ENCODE results near the gene RARA. TPM values are rescaled to one million over a fixed set of nuclear protein-coding genes. Genes with fewer than 3 reads are reported as not detected.
"Not testable (repeated sequence)": the region's sequence is repeated elsewhere in the genome, so short reads cannot be mapped to it uniquely, and the experiment has no call there.

RARA gene
- polyA plus RNA-seq, 1 experiment, result 4.9 TPM

- CTCF ChIA-PET, result interaction anchor here (0.7 to 1.1 kb wide), 4 partner anchors 10 to 101 kb away, joined by 3 to 5 read pairs (median 4); partner anchors contain the start of gene GJD3
- Histone ChIP-seq H3K27ac (ENCODE audit: low read depth, low read length) (no peak overlapping the region), H3K4me3 (ENCODE audit: low read depth, low read length) (no peak overlapping the region), H3K27me3 (ENCODE audit: control insufficient read depth, insufficient read depth, low read length) (no peaks in the 10 kb centered on the region), H3K9me3 (ENCODE audit: control insufficient read depth, insufficient read depth, low read length) (peaks cover 11% of the 10 kb centered on the region)
- POLR2A ChIA-PET, result no interaction called here
- no peak for DNase-seq (ENCODE audit: low read depth, low spot score)
- TF ChIP-seq CTCF (IDR thresholded peaks at IDR 0.05; ENCODE audit: low read depth, low read length), result no peak
Measured at GRCh38 chr17:40374821-40375498, 66.0 kb downstream of the RARA start.

- H3K27me3 ChIP-seq (ENCODE audit: control insufficient read depth, insufficient read depth, low read length); H3K4me3 ChIP-seq (ENCODE audit: low read depth, low read length); H3K27ac ChIP-seq (ENCODE audit: low read depth, low read length); POLR2A ChIA-PET; DNase-seq (ENCODE audit: low read depth, low spot score): not testable (repeated sequence)
- peaks cover 11% of the 10 kb centered on the region for H3K9me3 ChIP-seq (ENCODE audit: control insufficient read depth, insufficient read depth, low read length)
- CTCF ChIA-PET, result interaction anchor here (0.7 to 1.1 kb wide), 2 partner anchors 11 to 23 kb away, joined by 4 to 5 read pairs; partner anchors contain the start of gene GJD3
Measured at GRCh38 chr17:40375786-40376185, 66.8 kb downstream of the RARA start.

- CTCF ChIA-PET; H3K27me3 ChIP-seq (ENCODE audit: control insufficient read depth, insufficient read depth, low read length); H3K4me3 ChIP-seq (ENCODE audit: low read depth, low read length); H3K9me3 ChIP-seq (ENCODE audit: control insufficient read depth, insufficient read depth, low read length); DNase-seq (ENCODE audit: low read depth, low spot score); POLR2A ChIA-PET; H3K27ac ChIP-seq (ENCODE audit: low read depth, low read length): not testable (repeated sequence)
Measured at GRCh38 chr17:40376541-40376940, 67.6 kb downstream of the RARA start.

GRCh38 chr17:40377832-40378231 is 68.9 kb downstream of the RARA start:
- H3K4me3 ChIP-seq (ENCODE audit: low read depth, low read length), result no peak overlapping the region
- ChIA-PET POLR2A (no interaction called here), CTCF (interaction anchor here (0.6 kb wide), 3 partner anchors 9 to 247 kb away, joined by 3 to 4 read pairs (median 3); no protein-coding TSS in a partner anchor)
- no peak overlapping the region for H3K27ac ChIP-seq (ENCODE audit: low read depth, low read length)
- H3K9me3 ChIP-seq (ENCODE audit: control insufficient read depth, insufficient read depth, low read length), result peaks cover 6% of the 10 kb centered on the region
- no peak for TF ChIP-seq CTCF (IDR thresholded peaks at IDR 0.05; ENCODE audit: low read depth, low read length)
- DNase-seq (ENCODE audit: low read depth, low spot score), result no peak
- no peaks in the 10 kb centered on the region for H3K27me3 ChIP-seq (ENCODE audit: control insufficient read depth, insufficient read depth, low read length)

- POLR2A ChIA-PET, result no interaction called here
- Histone ChIP-seq H3K27ac (ENCODE audit: low read depth, low read length) (no peak overlapping the region), H3K4me3 (ENCODE audit: low read depth, low read length) (no peak overlapping the region), H3K9me3 (ENCODE audit: control insufficient read depth, insufficient read depth, low read length) (peaks cover 6% of the 10 kb centered on the region), H3K27me3 (ENCODE audit: control insufficient read depth, insufficient read depth, low read length) (no peaks in the 10 kb centered on the region)
- CTCF ChIA-PET, result no interaction called here
- DNase-seq (ENCODE audit: low read depth, low spot score), result no peak
- no peak for TF ChIP-seq CTCF (IDR thresholded peaks at IDR 0.05; ENCODE audit: low read depth, low read length)
Measured at GRCh38 chr17:40378966-40379365, 70.0 kb downstream of the RARA start.

- ChIA-PET POLR2A (no interaction called here), CTCF (interaction anchor here (0.7 to 2.5 kb wide), 3 partner anchors 28 to 178 kb away, joined by 3 to 12 read pairs (median 8); no protein-coding TSS in a partner anchor)
Measured at GRCh38 chr17:40382251-40382650, 73.3 kb downstream of the RARA start.

GRCh38 chr17:40386555-40386954 is 77.6 kb downstream of the RARA start:
- H3K4me3 ChIP-seq (ENCODE audit: low read depth, low read length); CTCF ChIA-PET: not testable (repeated sequence)
- POLR2A ChIA-PET, result interaction anchor here (0.7 kb wide), 1 partner anchor 40 kb away, joined by 3 read pairs; no protein-coding TSS in a partner anchor

More at GRCh38 chr17:40382251-40382650, 73.3 kb downstream of the RARA start:
- Histone ChIP-seq H3K27ac (ENCODE audit: low read depth, low read length) (no peak overlapping the region), H3K4me3 (ENCODE audit: low read depth, low read length) (no peak overlapping the region), H3K27me3 (ENCODE audit: control insufficient read depth, insufficient read depth, low read length) (no peaks in the 10 kb centered on the region), H3K9me3 (ENCODE audit: control insufficient read depth, insufficient read depth, low read length) (no peaks in the 10 kb centered on the region)
- no peak for DNase-seq (ENCODE audit: low read depth, low spot score)
- TF ChIP-seq CTCF (IDR thresholded peaks at IDR 0.05; ENCODE audit: low read depth, low read length), result no peak

More at GRCh38 chr17:40386555-40386954, 77.6 kb downstream of the RARA start:
- not testable (repeated sequence) for H3K9me3 ChIP-seq (ENCODE audit: control insufficient read depth, insufficient read depth, low read length); H3K27me3 ChIP-seq (ENCODE audit: control insufficient read depth, insufficient read depth, low read length); H3K27ac ChIP-seq (ENCODE audit: low read depth, low read length); DNase-seq (ENCODE audit: low read depth, low spot score)

Measured in AG04450 (cell line).